NCI-H345 (cell line): Measurements from ENCODE around the gene C1orf105.

Source experiments
- DNase-seq: peaks from one replicate; lab custom pipeline; 2025; lab: John Stamatoyannopoulos, UW

C1orf105 gene

GRCh38 chr1:172457479-172458130 lies 37.1 kb downstream of the C1orf105 start:
- no peak for DNase-seq

GRCh38 chr1:172460177-172460576 lies 39.7 kb downstream of the C1orf105 start:
- no peak for DNase-seq

- no peak for DNase-seq
Measured at GRCh38 chr1:172460887-172461315, 40.4 kb downstream of the C1orf105 start.

- DNase-seq, result no peak
Measured at GRCh38 chr1:172465617-172466016, 45.1 kb downstream of the C1orf105 start.

GRCh38 chr1:172466795-172467407 lies 46.4 kb downstream of the C1orf105 start:
- DNase-seq, result no peak

GRCh38 chr1:172467446-172467845 lies 47.0 kb downstream of the C1orf105 start:
- no peak for DNase-seq

- DNase-seq, result no peak
Measured at GRCh38 chr1:172468296-172468695, 47.8 kb downstream of the C1orf105 start.

GRCh38 chr1:172469717-172470116 lies 49.2 kb downstream of the C1orf105 start:
- no peak for DNase-seq

- no peak for DNase-seq
Measured at GRCh38 chr1:172470149-172470548, 49.7 kb downstream of the C1orf105 start.

GRCh38 chr1:172471666-172472065 lies 51.2 kb downstream of the C1orf105 start:
- DNase-seq, result no peak

GRCh38 chr1:172472495-172472894 lies 52.0 kb downstream of the C1orf105 start:
- no peak for DNase-seq

GRCh38 chr1:172473302-172473701 lies 52.8 kb downstream of the C1orf105 start:
- DNase-seq, result no peak

GRCh38 chr1:172473842-172474241 lies 53.4 kb downstream of the C1orf105 start:
- no peak for DNase-seq

GRCh38 chr1:172476218-172476811 lies 55.8 kb downstream of the C1orf105 start:
- DNase-seq, result no peak

GRCh38 chr1:172477216-172477615 lies 56.7 kb downstream of the C1orf105 start:
- DNase-seq, result no peak

GRCh38 chr1:172477741-172478140 lies 57.3 kb downstream of the C1orf105 start:
- no peak for DNase-seq

GRCh38 chr1:172478485-172478884 lies 58.0 kb downstream of the C1orf105 start:
- no peak for DNase-seq

- no peak for DNase-seq
Measured at GRCh38 chr1:172480431-172480830, 59.9 kb downstream of the C1orf105 start.

GRCh38 chr1:172482044-172482443 lies 61.6 kb downstream of the C1orf105 start:
- no peak for DNase-seq

- DNase-seq, result no peak
Measured at GRCh38 chr1:172483448-172483847, 63.0 kb downstream of the C1orf105 start.

- no peak for DNase-seq
Measured at GRCh38 chr1:172484252-172484651, 63.8 kb downstream of the C1orf105 start.

- DNase-seq, result no peak
Measured at GRCh38 chr1:172485626-172486025, 65.1 kb downstream of the C1orf105 start.

GRCh38 chr1:172486805-172487454 lies 66.4 kb downstream of the C1orf105 start:
- DNase-seq, result no peak
